HEK293 (cell line): ENCODE measurements around the gene TET3.

Experiments used
- CTCF ChIA-PET: fragments of 350-600 bp; formaldehyde crosslinking; extraction: SDS; loops from one replicate; lab custom pipeline; 2021; ENCODE audit warnings: antibody characterized with exemption; lab: Yijun Ruan, JAX
- POLR2A ChIA-PET: fragments of 300-600 bp; formaldehyde crosslinking; extraction: SDS; loops from one replicate; lab custom pipeline; 2020; ENCODE audit warnings: antibody characterized with exemption, inconsistent platforms; lab: Yijun Ruan, JAX
- H3K27ac ChIP-seq: fragments of 200-500 bp; sonication (Bioruptor generic); 2 replicates; pipeline ENCODE4 v1.5.1; 2014; ENCODE audit warnings: low read depth, low read length, control low read depth, inconsistent platforms; ENCODE audit errors: extremely low read depth
- H3K36me3 ChIP-seq, 2 experiments: fragments of 200-500 bp in 1 of 2; sonication (Bioruptor generic) in 1 of 2; 1 replicate in 1 of 2; 2 replicates in 1 of 2; pipeline ENCODE4 v1.5.1; 2014 to 2017; ENCODE audit warnings: inconsistent platforms in 2 of 2, low read length in 2 of 2; ENCODE audit not compliant: control insufficient read depth in 2 of 2, insufficient read depth in 1 of 2
- H3K4me1 ChIP-seq: fragments of 200-500 bp; sonication (Bioruptor generic); 2 replicates; pipeline ENCODE4 v1.5.1; 2014; ENCODE audit warnings: mild to moderate bottlenecking, low read length, inconsistent platforms; ENCODE audit not compliant: control insufficient read depth, insufficient read depth
- H3K4me3 ChIP-seq: 2 replicates; pipeline ENCODE4 v1.5.1; 2011; ENCODE audit warnings: low read depth, mild to moderate bottlenecking, control low read depth, low read length, moderate library complexity
- H3K9me3 ChIP-seq: fragments of 200-500 bp; sonication (Bioruptor generic); 2 replicates; pipeline ENCODE4 v1.5.1; 2014; ENCODE audit warnings: low read depth, low read length, inconsistent platforms; ENCODE audit not compliant: control insufficient read depth, insufficient read depth
- OSR2 ChIP-seq: fragments of 450-650 bp; formaldehyde crosslinking; IDR thresholded peaks from 2 replicates; pipeline ENCODE4 v1.5.1; 2016; ENCODE audit warnings: missing biosample characterization, missing genetic modification characterization
- REPIN1 ChIP-seq: fragments of 450-650 bp; formaldehyde crosslinking; IDR thresholded peaks from 2 replicates; pipeline ENCODE4 v1.5.1; 2017; ENCODE audit warnings: missing biosample characterization, missing genetic modification characterization, low read depth
- TRIM28 ChIP-seq: IDR thresholded peaks from 2 replicates; pipeline ENCODE4 v1.6.1; 2011; ENCODE audit warnings: low read length, control low read depth, borderline replicate concordance
- ZBTB20 ChIP-seq: fragments of 450-650 bp; formaldehyde crosslinking; IDR thresholded peaks from 2 replicates; pipeline ENCODE4 v1.5.1; 2016; ENCODE audit warnings: missing biosample characterization, missing genetic modification characterization
- ZBTB8A ChIP-seq: fragments of 450-650 bp; formaldehyde crosslinking; IDR thresholded peaks from 2 replicates; pipeline ENCODE4 v1.5.1; 2016; ENCODE audit warnings: missing biosample characterization, missing genetic modification characterization
- ZFHX2 ChIP-seq: fragments of 450-650 bp; formaldehyde crosslinking; conservative IDR thresholded peaks from 2 replicates; pipeline ENCODE4 v1.5.1; 2016; ENCODE audit warnings: missing biosample characterization, missing genetic modification characterization
- ZNF112 ChIP-seq: fragments of 450-650 bp; formaldehyde crosslinking; IDR thresholded peaks from 2 replicates; pipeline ENCODE4 v1.5.0; 2017; ENCODE audit warnings: missing biosample characterization, missing genetic modification characterization
- ZNF132 ChIP-seq: fragments of 450-650 bp; formaldehyde crosslinking; IDR thresholded peaks from 2 replicates; pipeline ENCODE4 v1.5.1; 2017; ENCODE audit warnings: missing biosample characterization, missing genetic modification characterization, borderline replicate concordance
- ZNF211 ChIP-seq: fragments of 450-650 bp; formaldehyde crosslinking; IDR thresholded peaks from 2 replicates; pipeline ENCODE4 v1.5.1; 2016; ENCODE audit warnings: low read depth, missing biosample characterization, missing genetic modification characterization
- ZNF529 ChIP-seq: fragments of 450-650 bp; formaldehyde crosslinking; IDR thresholded peaks from 2 replicates; pipeline ENCODE4 v1.5.1; 2017; ENCODE audit warnings: missing genetic modification characterization, missing biosample characterization; ENCODE audit not compliant: insufficient replicate concordance
- ZNF548 ChIP-seq: fragments of 450-650 bp; formaldehyde crosslinking; IDR thresholded peaks from 2 replicates; pipeline ENCODE4 v1.5.1; 2016; ENCODE audit warnings: missing biosample characterization, missing genetic modification characterization
- ZNF600 ChIP-seq: fragments of 450-650 bp; formaldehyde crosslinking; IDR thresholded peaks from 2 replicates; pipeline ENCODE4 v1.5.1; 2016; ENCODE audit warnings: missing biosample characterization, missing genetic modification characterization
- ZNF621 ChIP-seq: fragments of 450-650 bp; formaldehyde crosslinking; IDR thresholded peaks from 2 replicates; pipeline ENCODE4 v1.5.1; 2017; ENCODE audit warnings: missing biosample characterization, missing genetic modification characterization
- ZNF670 ChIP-seq: fragments of 450-650 bp; formaldehyde crosslinking; IDR thresholded peaks from 2 replicates; pipeline ENCODE4 v1.5.1; 2016; ENCODE audit warnings: missing biosample characterization, missing genetic modification characterization, low read depth
- TF ChIP-seq, protein P1 (sequence below): fragments of 450-650 bp; formaldehyde crosslinking; IDR thresholded peaks from 2 replicates; pipeline ENCODE4 v1.5.1; 2016; ENCODE audit warnings: missing biosample characterization, missing genetic modification characterization
- TF ChIP-seq, protein P2 (sequence below): fragments of 450-650 bp; formaldehyde crosslinking; IDR thresholded peaks from 2 replicates; pipeline ENCODE4 v1.5.1; 2017; ENCODE audit warnings: missing biosample characterization, missing genetic modification characterization
- TF ChIP-seq, protein P3 (sequence below): fragments of 450-650 bp; IDR thresholded peaks from 2 replicates; pipeline ENCODE4 v1.5.1; 2018; ENCODE audit warnings: missing biosample characterization, missing genetic modification characterization
- TF ChIP-seq, protein P4 (sequence below): fragments of 450-650 bp; formaldehyde crosslinking; IDR thresholded peaks from 2 replicates; pipeline ENCODE4 v1.5.1; 2016; ENCODE audit warnings: missing biosample characterization, missing genetic modification characterization

TET3 gene

DNA sequence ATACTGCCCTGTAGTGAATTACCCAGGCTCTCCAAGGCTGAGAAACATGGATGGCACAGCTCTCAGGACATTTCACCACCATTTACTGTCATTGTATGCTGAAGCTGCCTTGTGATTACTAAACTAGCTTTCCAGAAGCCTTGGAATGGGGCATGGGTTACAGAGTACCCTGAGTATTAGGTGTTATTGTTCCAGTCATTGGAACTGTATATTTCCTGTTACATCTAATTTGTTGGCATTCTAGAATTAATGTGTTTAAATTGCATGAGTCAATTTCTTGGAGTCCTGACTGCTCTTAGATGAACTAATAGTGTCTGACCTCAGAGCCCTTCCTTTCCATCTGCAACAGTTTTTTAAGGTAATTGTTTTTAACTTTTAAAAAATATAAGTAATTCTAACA, 49.1 kb upstream of the TET3 start:
- peaks cover 12 to 88% of the 10 kb centered on the region in 2 experiments for H3K36me3 ChIP-seq
- ChIA-PET POLR2A (no interaction called here), CTCF (interaction anchor here (1.1 to 1.6 kb wide), 3 partner anchors 15 to 216 kb away, joined by 3 to 5 read pairs (median 3); no protein-coding TSS in a partner anchor)
- TF ChIP-seq ZFHX2 (no peak), ZNF600 (no peak), ZNF621 (tag by site-specific recombination) (no peak), OSR2 (tag by site-specific recombination) (no peak), ZNF211 (no peak)
- TF ChIP-seq, protein P1, sequence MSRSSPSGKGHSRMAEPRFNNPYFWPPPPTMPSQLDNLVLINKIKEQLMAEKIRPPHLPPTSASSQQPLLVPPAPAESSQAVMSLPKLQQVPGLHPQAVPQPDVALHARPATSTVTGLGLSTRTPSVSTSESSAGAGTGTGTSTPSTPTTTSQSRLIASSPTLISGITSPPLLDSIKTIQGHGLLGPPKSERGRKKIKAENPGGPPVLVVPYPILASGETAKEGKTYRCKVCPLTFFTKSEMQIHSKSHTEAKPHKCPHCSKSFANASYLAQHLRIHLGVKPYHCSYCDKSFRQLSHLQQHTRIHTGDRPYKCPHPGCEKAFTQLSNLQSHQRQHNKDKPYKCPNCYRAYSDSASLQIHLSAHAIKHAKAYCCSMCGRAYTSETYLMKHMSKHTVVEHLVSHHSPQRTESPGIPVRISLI (tag by site-specific recombination) = no peak
- H3K4me3 ChIP-seq = no peak overlapping the region
- no peaks in the 10 kb centered on the region for H3K9me3 ChIP-seq
- no peaks in the 10 kb centered on the region for H3K4me1 ChIP-seq
- no peak overlapping the region for H3K27ac ChIP-seq

DNA sequence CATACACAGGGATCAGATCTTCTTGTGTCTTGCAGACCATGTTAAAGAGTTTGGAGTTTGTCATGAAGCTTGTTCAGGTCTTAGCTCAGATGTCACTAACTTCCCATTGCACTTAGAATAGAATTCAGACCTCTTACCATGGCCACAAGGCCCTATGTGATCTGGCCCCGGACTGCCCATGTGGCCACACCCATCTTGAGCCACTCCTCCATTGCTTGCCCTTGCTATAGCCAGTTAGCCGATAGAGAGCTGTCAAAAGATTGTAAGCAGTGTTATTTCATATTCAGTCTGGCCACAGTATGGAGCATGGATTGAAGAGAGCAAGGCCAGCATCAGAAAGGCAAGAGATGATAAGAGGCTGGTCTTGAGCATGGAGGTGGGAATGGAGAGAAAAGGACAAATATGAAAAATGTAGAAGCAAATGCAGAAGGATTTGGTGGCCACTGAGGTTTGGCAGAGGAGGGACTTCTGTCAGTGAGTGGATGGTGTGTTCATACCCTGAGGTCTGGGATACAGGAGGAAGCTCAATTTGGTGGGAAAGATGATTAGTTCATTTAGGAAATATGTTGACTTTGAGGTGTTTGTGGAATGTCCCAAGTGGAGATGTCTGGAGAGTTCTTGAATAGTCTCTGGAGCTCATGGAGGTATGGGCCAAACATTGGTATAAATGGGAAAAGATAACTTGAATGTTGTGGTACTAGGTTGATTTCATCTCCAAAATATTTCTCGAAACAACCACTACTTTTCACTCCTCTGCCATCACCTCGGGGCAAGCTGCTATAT, 47.4 kb upstream of the TET3 start:
- POLR2A ChIA-PET = interaction anchor here (1.2 kb wide), 1 partner anchor 214 kb away, joined by 3 read pairs; no protein-coding TSS in a partner anchor
- H3K9me3 ChIP-seq = no peaks in the 10 kb centered on the region
- CTCF ChIA-PET = interaction anchor here (1.6 kb wide), 1 partner anchor 16 kb away, joined by 5 read pairs; no protein-coding TSS in a partner anchor
- H3K27ac ChIP-seq = no peak overlapping the region
- TF ChIP-seq ZBTB20 (tag by site-specific recombination) (no peak), ZNF132 (tag by site-specific recombination) (no peak), ZBTB8A (tag by site-specific recombination) (no peak), ZNF529 (tag by site-specific recombination) (no peak), ZNF112 (tag by site-specific recombination) (no peak)
- TF ChIP-seq, protein P1 (tag by site-specific recombination) = no peak
- TF ChIP-seq, protein P2, sequence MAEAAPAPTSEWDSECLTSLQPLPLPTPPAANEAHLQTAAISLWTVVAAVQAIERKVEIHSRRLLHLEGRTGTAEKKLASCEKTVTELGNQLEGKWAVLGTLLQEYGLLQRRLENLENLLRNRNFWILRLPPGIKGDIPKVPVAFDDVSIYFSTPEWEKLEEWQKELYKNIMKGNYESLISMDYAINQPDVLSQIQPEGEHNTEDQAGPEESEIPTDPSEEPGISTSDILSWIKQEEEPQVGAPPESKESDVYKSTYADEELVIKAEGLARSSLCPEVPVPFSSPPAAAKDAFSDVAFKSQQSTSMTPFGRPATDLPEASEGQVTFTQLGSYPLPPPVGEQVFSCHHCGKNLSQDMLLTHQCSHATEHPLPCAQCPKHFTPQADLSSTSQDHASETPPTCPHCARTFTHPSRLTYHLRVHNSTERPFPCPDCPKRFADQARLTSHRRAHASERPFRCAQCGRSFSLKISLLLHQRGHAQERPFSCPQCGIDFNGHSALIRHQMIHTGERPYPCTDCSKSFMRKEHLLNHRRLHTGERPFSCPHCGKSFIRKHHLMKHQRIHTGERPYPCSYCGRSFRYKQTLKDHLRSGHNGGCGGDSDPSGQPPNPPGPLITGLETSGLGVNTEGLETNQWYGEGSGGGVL = no peak
- TF ChIP-seq, protein P3, sequence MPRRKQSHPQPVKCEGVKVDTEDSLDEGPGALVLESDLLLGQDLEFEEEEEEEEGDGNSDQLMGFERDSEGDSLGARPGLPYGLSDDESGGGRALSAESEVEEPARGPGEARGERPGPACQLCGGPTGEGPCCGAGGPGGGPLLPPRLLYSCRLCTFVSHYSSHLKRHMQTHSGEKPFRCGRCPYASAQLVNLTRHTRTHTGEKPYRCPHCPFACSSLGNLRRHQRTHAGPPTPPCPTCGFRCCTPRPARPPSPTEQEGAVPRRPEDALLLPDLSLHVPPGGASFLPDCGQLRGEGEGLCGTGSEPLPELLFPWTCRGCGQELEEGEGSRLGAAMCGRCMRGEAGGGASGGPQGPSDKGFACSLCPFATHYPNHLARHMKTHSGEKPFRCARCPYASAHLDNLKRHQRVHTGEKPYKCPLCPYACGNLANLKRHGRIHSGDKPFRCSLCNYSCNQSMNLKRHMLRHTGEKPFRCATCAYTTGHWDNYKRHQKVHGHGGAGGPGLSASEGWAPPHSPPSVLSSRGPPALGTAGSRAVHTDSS (tag by site-specific recombination) = no peak
- no peaks in the 10 kb centered on the region for H3K4me1 ChIP-seq
- H3K4me3 ChIP-seq = no peak overlapping the region
- peaks cover 6 to 83% of the 10 kb centered on the region in 2 experiments for H3K36me3 ChIP-seq

DNA sequence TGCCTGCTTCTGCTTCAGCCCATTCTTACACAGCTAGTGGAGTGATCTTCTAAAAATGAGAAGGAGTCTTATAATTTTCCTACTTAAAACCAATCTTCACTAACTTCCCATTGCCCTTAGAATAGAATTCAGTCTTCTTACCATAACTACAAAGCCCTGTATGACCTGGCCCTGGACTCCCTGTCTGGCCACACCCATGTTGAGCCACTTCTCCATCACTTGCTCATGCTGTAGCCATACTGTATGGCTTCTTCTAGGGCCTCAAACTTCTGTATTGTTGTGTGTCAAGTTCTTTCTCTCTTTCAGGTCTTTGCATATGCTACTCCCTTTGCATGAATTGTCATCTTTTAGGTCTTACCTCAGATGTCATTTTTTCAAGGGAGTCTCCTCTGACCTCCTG, 46.8 kb upstream of the TET3 start:
- H3K27ac ChIP-seq = no peak overlapping the region
- TF ChIP-seq, protein P2 = no peak
- TF ChIP-seq REPIN1 (tag by site-specific recombination) = no peak
- TF ChIP-seq, protein P4, sequence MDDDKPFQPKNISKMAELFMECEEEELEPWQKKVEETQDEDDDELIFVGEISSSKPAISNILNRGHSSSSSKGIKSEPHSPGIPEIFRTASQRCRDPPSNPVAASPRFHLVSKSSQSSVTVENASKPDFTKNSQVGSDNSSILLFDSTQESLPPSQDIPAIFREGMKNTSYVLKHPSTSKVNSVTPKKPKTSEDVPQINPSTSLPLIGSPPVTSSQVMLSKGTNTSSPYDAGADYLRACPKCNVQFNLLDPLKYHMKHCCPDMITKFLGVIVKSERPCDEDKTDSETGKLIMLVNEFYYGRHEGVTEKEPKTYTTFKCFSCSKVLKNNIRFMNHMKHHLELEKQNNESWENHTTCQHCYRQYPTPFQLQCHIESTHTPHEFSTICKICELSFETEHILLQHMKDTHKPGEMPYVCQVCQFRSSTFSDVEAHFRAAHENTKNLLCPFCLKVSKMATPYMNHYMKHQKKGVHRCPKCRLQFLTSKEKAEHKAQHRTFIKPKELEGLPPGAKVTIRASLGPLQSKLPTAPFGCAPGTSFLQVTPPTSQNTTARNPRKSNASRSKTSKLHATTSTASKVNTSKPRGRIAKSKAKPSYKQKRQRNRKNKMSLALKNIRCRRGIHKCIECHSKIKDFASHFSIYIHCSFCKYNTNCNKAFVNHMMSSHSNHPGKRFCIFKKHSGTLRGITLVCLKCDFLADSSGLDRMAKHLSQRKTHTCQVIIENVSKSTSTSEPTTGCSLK (tag by site-specific recombination) = no peak
- no peak for TF ChIP-seq ZNF670 (tag by site-specific recombination)
- TF ChIP-seq TRIM28 = no peak
- no peak for TF ChIP-seq ZNF548 (tag by site-specific recombination)
- no peak for TF ChIP-seq ZNF132 (tag by site-specific recombination)
- no peak for TF ChIP-seq ZNF211
- TF ChIP-seq ZBTB20 (tag by site-specific recombination) = no peak

More for the DNA sequence above, 46.8 kb upstream of the TET3 start:
- POLR2A ChIA-PET = interaction anchor here (0.6 kb wide), 1 partner anchor 241 kb away, joined by 3 read pairs; the partner anchor contains the start of gene MOB1A
- no peaks in the 10 kb centered on the region for H3K9me3 ChIP-seq
- H3K4me3 ChIP-seq = no peak overlapping the region
- no peaks in the 10 kb centered on the region for H3K4me1 ChIP-seq
- CTCF ChIA-PET = no interaction called here
- peaks cover 7 to 81% of the 10 kb centered on the region in 2 experiments for H3K36me3 ChIP-seq
